Breast epithelium (tissue), 3 donors: ENCODE data around the gene NSL1.

Experiments
- CTCF ChIP-seq, 3 donors: fragments of 450-650 bp; IDR thresholded peaks; one replicate each; pipeline ENCODE4 v1.5.1; 2016 to 2017; ENCODE audit warnings: antibody characterized with exemption in 3 of 3, mild to moderate bottlenecking in 3 of 3, moderate library complexity in 3 of 3
- POLR2A ChIP-seq: fragments of 450-650 bp; IDR thresholded peaks from one replicate; pipeline ENCODE4 v1.6.1; 2016; ENCODE audit warnings: antibody characterized with exemption, mild to moderate bottlenecking, moderate library complexity

GRCh38 chr1:212685429-212685828 lies 106.1 kb downstream of the NSL1 start:
- TF ChIP-seq CTCF (IDR thresholded peaks at IDR 0.05), result no peak
- TF ChIP-seq POLR2A, result no peak
